NT2/D1 (cell line): ENCODE data around the gene GPHN.

Source experiments
- YY1 ChIP-seq: IDR thresholded peaks from 2 replicates; pipeline ENCODE4 v1.6.1; 2011; ENCODE audit not compliant: insufficient read length, insufficient read depth
- ZNF274 ChIP-seq: IDR thresholded peaks from 2 replicates; pipeline ENCODE4 v1.6.1; 2011; ENCODE audit warnings: mild to moderate bottlenecking, low read depth, low read length

GRCh38 chr14:66790101-66790500 is 282.2 kb downstream of the GPHN start:
- TF ChIP-seq ZNF274 (no peak), YY1 (no peak)
